Raji (cell line): ENCODE results near the gene SNRNP48.

Source experiments
- POLR2A ChIP-seq: IDR thresholded peaks from 2 replicates; pipeline ENCODE4 v1.6.1; 2011; ENCODE audit warnings: low read depth, low read length, control low read depth; ENCODE audit not compliant: insufficient read depth

SNRNP48 gene

DNA sequence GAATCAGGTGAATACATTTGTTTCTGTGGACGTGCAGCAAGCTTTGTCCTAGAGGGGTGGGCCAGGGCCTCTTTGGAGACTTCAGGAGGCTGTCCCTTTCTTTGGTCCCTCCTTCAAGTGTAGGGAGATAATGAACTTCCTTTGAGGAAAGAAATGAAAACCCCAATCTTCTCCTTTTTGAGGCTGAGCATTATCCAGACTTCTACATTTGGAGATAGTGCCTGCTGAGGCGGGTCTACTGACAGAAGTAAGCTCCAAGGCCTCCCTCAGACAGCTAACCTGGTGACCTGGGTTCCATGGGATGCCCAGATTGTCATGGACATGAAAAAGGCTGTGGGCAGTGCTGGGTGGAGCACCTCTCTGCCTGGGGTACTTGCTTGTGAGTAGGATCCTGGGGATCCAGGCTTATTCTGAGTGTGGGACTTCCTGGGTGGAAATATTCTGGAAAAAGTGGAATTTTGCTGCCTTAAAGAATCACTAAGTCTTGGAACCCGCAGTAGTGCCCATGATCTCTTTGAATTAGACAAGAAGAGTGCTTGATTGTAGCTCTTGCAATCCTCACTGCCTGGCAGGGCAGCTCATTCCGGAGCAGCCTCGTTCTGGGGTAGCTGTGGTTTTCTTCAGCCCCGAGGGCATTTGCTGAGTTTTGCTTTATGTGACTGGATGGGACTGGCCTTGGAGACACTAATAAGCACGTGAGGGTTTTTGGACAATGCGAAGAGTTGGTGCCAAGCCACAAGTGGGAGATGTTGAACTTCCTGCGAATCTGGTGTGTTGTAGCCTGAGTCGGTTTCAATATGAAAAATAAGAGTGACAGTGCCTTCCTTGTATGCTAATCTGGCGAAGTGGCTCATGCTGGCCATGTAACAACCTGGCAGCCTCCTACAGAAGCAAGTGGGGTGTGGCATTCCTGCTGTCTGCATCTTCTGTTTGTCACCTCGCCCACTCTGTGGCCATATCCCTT, 28.1 kb downstream of the SNRNP48 start:
- no peak for TF ChIP-seq POLR2A

DNA sequence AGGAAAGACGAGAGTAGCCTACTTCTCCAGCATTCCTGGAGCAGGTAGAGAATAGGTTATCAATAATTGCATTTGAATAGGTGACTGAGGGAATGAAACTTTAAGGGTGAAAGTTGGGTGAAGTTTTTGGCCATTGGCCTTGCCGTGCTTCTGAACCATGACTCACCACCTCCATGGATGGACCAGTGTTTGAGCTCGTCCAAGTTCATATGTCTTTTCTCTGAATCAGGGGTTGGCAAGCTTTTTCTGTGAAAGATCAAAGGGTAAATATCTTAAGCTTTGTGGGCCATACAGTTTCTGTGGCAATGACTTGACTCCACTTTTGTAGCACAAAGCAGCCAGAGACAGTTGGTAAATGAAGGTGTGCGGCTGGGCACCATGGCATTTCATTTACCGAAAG, 31.8 kb downstream of the SNRNP48 start:
- no peak for TF ChIP-seq POLR2A

DNA sequence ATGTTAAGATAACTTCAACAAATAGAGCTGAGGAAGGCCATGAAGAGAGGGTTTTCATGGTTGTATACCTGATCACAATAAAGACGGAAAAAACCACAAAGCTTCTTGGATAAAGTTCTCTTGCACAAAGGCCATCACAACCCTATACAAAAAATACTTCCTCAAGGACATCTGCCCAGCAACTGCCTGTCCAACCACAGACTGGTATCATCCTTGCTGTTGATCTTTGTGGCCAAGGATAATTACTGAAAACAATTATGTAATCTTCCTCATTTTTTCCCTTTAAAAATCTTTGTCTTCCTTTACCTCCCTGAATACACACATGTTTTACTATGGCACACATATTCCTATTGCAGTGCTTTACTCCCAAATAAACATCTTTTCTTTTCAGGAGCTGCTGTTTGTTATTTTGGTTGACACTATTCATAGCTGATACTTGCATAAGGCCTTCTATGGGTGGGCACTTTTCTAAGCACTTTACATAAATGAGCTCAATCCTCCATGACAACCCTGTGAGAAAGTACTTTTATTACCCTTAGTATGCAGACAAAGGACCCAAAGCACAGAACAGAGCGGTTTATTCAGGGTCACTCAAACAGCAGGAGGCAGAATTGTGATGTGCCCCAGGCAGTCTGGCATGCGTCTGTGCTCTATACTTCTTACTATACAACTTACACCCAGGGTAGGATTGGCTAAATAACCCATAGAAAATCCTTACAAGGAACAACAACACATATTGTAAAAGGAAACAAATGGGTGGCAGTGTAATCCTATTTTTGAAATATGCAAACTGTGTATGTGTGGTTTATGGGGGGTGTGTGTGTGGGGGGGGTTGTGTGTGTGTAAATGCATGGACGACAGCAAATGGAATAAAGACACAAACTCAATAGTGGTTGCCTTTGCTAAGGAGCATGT, 35.1 kb downstream of the SNRNP48 start:
- no peak for TF ChIP-seq POLR2A

DNA sequence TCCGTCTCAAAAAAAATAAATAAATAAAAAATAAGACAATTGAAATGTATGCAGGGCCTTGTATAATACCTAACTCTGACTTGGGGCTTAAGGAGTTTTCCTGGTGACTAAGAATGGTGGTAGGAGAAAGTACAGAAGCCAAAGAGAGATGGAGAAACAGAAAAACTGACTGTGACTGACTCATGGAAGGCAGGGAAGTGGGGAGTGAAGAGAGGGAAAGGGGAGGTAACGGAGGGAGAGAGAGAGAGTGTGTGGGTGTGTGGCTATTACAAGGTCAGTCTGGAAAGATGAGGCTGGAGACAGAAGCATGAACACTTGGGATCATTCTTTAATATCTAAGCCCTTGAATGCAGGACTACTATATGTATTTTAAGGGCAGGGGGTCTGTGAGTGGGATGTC, 38.5 kb downstream of the SNRNP48 start:
- TF ChIP-seq POLR2A, result no peak

DNA sequence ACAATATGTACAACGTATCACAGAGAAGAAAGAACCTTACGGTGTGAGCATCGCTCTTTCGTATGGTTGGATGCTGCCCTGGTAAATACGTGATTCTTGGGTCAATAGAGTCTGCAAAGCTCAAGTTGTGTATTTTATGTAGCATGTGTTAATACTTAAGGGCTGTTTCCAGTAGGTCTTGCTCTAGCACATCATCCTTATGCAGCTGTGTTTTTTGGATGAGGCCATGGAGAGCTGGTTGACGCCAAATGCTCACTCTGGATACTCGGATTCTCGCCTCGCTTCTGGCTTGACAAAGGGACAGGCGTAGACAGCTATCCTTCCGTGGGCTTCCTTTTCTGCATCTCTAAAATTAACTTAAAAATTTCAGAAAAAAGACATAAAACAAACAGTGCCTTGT, 38.9 kb downstream of the SNRNP48 start:
- TF ChIP-seq POLR2A, result no peak

DNA sequence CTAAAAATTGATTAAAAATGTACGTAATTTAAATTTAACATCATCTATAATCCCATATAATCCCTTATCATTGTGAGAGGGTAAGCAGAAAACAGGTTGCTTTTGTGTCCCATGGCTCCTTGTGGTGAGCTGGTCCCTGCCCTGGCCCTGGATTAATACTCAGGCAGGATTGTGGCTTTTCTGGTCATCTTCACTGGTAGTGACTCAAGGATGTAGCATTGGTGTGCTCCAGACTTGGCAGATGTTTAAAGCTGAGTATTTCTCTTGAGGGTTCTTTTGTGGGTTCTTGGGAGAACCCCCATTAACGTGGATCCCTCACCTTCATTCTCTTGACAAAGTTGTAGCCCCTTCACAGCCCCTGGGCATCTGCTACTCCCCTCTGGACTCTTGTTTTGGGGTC, 39.3 kb downstream of the SNRNP48 start:
- no peak for TF ChIP-seq POLR2A

DNA sequence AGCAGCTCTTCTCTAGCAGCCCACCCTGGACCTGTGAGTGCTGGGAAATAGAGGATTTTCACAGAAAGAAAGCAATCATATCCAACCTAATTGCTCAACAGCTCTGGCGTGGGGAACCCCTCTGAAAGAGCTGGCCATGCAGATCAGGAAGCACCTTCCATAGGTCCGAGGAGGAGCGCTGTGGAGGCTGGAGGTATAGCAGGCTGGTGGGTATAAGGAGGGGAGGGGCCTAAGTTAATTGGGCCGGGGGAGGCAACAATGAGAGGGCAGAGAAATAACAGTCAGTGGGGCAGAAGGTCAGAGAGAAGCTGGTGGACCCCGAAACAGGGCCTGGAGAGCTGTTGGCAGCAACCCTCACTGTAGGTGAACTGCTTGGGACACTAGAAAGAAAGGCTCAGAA, 40.8 kb downstream of the SNRNP48 start:
- TF ChIP-seq POLR2A, result no peak

DNA sequence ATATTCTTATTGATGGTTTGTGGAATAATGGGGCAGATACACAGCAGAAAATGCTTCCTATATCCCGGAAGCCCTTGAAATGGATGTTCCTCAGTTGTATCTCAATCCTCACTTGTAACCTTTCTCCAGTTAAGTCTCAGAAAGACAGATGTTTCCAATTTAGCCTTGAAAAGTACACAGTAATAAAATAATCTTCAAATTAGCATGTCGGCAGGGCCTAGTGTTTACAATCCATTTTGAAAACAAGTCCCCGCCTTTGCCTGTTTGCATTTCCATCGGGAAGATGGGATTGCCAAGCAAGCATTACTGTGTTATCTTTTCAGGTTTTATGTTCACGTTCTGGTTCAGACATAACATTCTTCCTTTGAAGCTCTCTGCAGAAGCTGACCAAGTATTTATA, 41.5 kb downstream of the SNRNP48 start:
- no peak for TF ChIP-seq POLR2A

DNA sequence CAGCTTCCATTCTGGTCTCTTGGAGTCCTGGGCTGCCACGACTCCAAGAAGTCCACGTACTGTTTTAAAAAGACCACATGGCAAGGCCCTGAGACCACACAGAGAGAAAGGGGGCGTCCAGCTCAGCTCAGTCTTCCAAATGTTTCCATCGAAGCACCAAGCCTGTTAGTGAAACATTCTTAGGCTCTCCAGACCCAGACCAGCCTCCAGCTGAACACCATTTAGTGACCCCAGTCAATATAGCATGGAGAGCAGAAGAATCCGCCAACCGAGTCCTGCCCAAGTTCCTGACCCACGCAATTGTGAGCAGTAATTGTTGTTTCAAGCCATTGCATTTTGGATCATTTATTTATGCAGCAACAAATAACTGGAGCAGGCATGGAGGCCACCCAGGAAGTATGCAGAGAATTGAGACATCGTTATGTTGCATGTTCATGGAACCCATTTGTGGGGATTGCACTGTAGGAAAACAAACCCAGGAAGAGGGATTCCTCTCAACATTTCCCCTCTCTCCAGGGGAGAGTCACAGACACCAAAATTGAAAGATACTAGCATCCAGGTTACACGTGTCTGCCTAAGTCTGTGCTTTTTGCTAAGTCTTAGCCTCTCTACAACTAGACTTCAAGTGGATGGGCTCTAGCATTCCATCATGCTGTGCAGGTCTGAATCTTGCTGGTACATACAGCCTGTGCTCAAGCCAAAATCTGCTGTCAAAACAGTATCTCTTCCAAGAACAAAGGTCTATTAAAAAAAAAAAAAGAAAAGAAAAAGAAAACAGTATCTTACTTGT, 42.7 kb downstream of the SNRNP48 start:
- no peak for TF ChIP-seq POLR2A

DNA sequence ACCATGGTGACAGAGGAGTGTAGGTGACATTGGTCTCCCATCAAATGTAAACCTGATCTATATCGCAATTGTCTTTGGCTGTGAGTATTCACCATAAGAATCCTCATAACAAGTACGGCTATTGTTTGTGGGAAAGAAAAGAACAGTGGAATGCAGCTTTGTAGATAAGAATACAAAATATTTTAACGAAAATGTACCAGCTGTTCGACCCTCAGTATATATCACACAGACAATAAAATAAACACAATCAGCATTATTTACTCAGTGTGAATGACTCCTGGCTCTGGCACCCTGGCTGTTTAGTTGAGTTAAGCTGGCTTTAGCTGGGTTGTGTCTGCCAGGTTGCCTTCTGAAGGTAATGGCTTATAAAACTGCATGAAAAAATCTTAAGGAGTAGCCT, 43.4 kb downstream of the SNRNP48 start:
- TF ChIP-seq POLR2A, result no peak

DNA sequence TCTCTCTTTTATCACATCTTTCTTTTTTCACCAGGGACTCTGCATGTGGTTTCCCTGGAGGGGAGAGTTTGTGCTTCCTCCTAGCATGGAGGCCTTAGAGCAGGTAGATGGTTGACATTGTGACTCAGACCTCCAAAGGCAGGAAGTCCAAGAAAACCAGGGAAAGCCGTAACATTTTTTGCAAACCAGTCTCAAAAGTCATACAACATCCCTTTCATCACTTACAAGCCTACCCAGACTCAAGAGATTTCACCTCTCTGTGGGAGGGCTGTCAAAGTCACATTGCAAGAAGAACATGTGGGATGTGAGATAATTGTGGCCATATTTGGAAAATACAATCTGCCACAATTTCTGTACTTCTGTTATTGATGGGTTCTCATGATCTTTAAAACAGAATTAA, 46.2 kb downstream of the SNRNP48 start:
- TF ChIP-seq POLR2A, result no peak

DNA sequence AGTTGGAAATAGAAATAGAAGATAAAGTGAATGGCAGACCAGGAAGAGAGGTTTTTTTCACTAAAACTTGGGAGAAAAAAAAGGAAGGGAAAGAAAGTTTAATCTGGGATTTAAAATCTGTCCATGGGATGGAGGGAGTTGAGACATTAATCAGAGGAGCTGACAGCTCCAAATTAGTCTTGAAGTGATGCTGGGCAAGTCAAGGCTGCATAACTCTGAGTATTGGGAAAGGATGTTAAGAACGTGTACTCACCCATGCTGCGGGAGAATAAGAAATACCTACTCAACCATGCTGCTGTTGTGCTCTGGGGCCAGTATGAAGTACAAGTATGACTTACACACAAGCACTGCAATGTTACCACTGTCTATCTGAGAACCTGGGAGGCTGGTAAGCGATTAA, 47.5 kb downstream of the SNRNP48 start:
- no peak for TF ChIP-seq POLR2A

DNA sequence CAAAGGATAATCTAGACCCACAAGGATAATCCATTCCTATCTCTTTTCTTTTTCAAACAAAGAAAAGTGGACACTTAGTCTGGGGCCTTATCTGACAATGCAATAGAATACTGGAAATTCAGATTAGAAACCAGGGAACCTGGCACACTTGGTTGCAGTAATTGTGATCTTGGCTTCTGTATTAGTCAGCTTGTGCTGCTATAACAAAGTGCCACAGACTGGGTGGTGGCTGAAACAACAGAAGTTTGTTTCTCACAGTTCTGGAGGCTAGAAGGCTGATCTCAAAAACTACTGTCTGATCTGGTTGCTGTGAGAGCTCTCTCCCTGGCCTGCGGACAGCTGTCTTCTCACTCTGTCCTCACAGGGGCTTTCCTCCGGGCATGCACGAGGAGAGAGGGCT, 49.4 kb downstream of the SNRNP48 start:
- no peak for TF ChIP-seq POLR2A

DNA sequence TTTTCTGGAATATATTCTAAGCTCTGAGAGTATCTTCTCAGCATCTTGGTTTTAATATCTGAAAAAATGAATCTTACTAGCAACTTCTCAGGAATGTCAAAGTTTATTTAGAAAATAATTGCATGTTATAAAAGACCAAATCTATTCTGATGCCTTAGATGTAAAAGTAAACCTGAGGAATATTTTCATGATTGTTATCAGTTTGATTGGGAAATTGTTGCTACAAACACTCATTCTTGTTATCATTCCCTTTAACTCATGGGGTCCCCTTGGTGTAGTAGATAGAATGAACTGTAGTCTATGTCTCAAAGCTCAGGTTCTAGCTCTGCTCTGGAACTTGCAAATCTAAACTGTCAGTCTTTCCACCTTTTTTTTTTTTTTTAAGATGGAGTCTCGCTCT, 50.0 kb downstream of the SNRNP48 start:
- TF ChIP-seq POLR2A, result no peak
